NCI-H510A (cell line): ENCODE data around the gene LANCL2.

Experiments
- DNase-seq: peaks from one replicate; lab custom pipeline; 2025; lab: John Stamatoyannopoulos, UW

The LANCL2 gene

GRCh38 chr7:55361560-55361959 lies 3.6 kb upstream of the LANCL2 start:
- no peak for DNase-seq

- DNase-seq, result no peak
Measured at GRCh38 chr7:55362927-55363326, 2.2 kb upstream of the LANCL2 start.

- no peak for DNase-seq
Measured at GRCh38 chr7:55363386-55364170, 1.6 kb upstream of the LANCL2 start.

GRCh38 chr7:55365675-55366460 lies 731 bp downstream of the LANCL2 start:
- peak; percentile 96 for DNase-seq

GRCh38 chr7:55366461-55367070 lies 1.4 kb downstream of the LANCL2 start:
- DNase-seq, result peak; percentile 8

GRCh38 chr7:55367283-55367840 lies 2.2 kb downstream of the LANCL2 start:
- DNase-seq, result no peak

GRCh38 chr7:55369427-55370400 lies 4.6 kb downstream of the LANCL2 start:
- DNase-seq, result no peak

- no peak for DNase-seq
Measured at GRCh38 chr7:55374213-55374612, 9.1 kb downstream of the LANCL2 start.

GRCh38 chr7:55375237-55375636 lies 10.1 kb downstream of the LANCL2 start:
- no peak for DNase-seq

GRCh38 chr7:55377162-55377817 lies 12.2 kb downstream of the LANCL2 start:
- no peak for DNase-seq

GRCh38 chr7:55379285-55379684 lies 14.1 kb downstream of the LANCL2 start:
- no peak for DNase-seq

GRCh38 chr7:55381189-55381588 lies 16.1 kb downstream of the LANCL2 start:
- DNase-seq, result no peak

GRCh38 chr7:55381696-55382095 lies 16.6 kb downstream of the LANCL2 start:
- DNase-seq, result no peak

- no peak for DNase-seq
Measured at GRCh38 chr7:55382251-55382650, 17.1 kb downstream of the LANCL2 start.

- no peak for DNase-seq
Measured at GRCh38 chr7:55386541-55386940, 21.4 kb downstream of the LANCL2 start.

GRCh38 chr7:55387062-55387965 lies 22.2 kb downstream of the LANCL2 start:
- peak; percentile 2 for DNase-seq

GRCh38 chr7:55396233-55396785 lies 31.2 kb downstream of the LANCL2 start:
- no peak for DNase-seq

- no peak for DNase-seq
Measured at GRCh38 chr7:55397617-55398016, 32.5 kb downstream of the LANCL2 start.

- no peak for DNase-seq
Measured at GRCh38 chr7:55400191-55400590, 35.1 kb downstream of the LANCL2 start.
